CD14-positive monocyte (primary cell): ENCODE measurements around the gene RAB28. TPM values are rescaled to one million over a fixed set of nuclear protein-coding genes. Genes with fewer than 3 reads are reported as not detected.

Source experiments
- DNase-seq, 3 donors: peaks; one replicate each; pipeline ENCODE4 v3.0.0-alpha.2; 2011 to 2022
- H2AFZ ChIP-seq: 2 replicates; pipeline ENCODE4 v1.6.0; 2012; ENCODE audit warnings: mild to moderate bottlenecking, low read depth, low read length, inconsistent platforms; ENCODE audit not compliant: insufficient read depth, poor library complexity, severe bottlenecking
- H3K27ac ChIP-seq, 2 donors: 1 replicate in 1 of 2; 2 replicates in 1 of 2; pipeline ENCODE4 v1.5.1; 2012 to 2013; ENCODE audit warnings: low read length in 2 of 2, control low read depth in 1 of 2, inconsistent platforms in 1 of 2, low read depth in 1 of 2, mild to moderate bottlenecking in 1 of 2
- H3K27me3 ChIP-seq, 2 donors: one replicate each; pipeline versions ENCODE4 v1.6.0 to v1.6.1; 2011 to 2013; ENCODE audit warnings: low read length in 2 of 2; ENCODE audit not compliant: control insufficient read depth in 2 of 2, insufficient read depth in 2 of 2
- H3K36me3 ChIP-seq, 2 donors: replicated peaks in 1 of 2; 1 replicate in 1 of 2; 2 replicates in 1 of 2; pipeline versions ENCODE4 v1.5.1 to v1.6.1; 2012 to 2013; ENCODE audit warnings: low read length in 2 of 2, control low read depth in 1 of 2, inconsistent platforms in 1 of 2, mild to moderate bottlenecking in 1 of 2; ENCODE audit not compliant: insufficient read depth in 2 of 2, control insufficient read depth in 1 of 2
- H3K4me1 ChIP-seq, 2 donors: 1 replicate in 1 of 2; 2 replicates in 1 of 2; pipeline versions ENCODE4 v1.5.1 to v1.6.1; 2012 to 2013; ENCODE audit warnings: low read length in 2 of 2, control low read depth in 1 of 2, inconsistent platforms in 1 of 2, mild to moderate bottlenecking in 1 of 2, moderate library complexity in 1 of 2; ENCODE audit not compliant: insufficient read depth in 2 of 2, control insufficient read depth in 1 of 2
- H3K4me2 ChIP-seq: replicated peaks from 2 replicates; pipeline ENCODE3; 2012; ENCODE audit warnings: low read length, moderate library complexity, mild to moderate bottlenecking; ENCODE audit not compliant: poor library complexity, severe bottlenecking; ENCODE audit errors: extremely low read depth
- H3K4me3 ChIP-seq, 3 experiments: fragments of 200-600 bp in 1 of 3; sonication (generic) in 1 of 3; replicated peaks in 1 of 3; 1 replicate in 2 of 3; 2 replicates in 1 of 3; pipeline ENCODE4 v1.5.1; 2011 to 2013; ENCODE audit warnings: low read length in 3 of 3, mild to moderate bottlenecking in 3 of 3, control low read depth in 2 of 3, low read depth in 2 of 3, inconsistent platforms in 1 of 3, moderate library complexity in 1 of 3
- H3K79me2 ChIP-seq: 2 replicates; pipeline ENCODE4 v1.6.0; 2012; ENCODE audit warnings: mild to moderate bottlenecking, control low read depth, inconsistent platforms, low read length, moderate library complexity; ENCODE audit not compliant: insufficient read depth
- H3K9ac ChIP-seq: 2 replicates; pipeline ENCODE4 v1.6.0; 2017; ENCODE audit warnings: low read length, mild to moderate bottlenecking; ENCODE audit not compliant: insufficient read depth, poor library complexity, severe bottlenecking
- H3K9me3 ChIP-seq, 2 donors: replicated peaks in 1 of 2; 1 replicate in 1 of 2; 2 replicates in 1 of 2; pipeline versions ENCODE4 v1.5.1 to v1.6.1; 2012 to 2013; ENCODE audit warnings: low read length in 2 of 2, control low read depth in 1 of 2; ENCODE audit not compliant: control insufficient read depth in 1 of 2, insufficient read depth in 1 of 2
- H4K20me1 ChIP-seq: 2 replicates; pipeline ENCODE4 v1.6.0; 2012; ENCODE audit warnings: mild to moderate bottlenecking, low read length, control low read depth, moderate library complexity; ENCODE audit not compliant: insufficient read depth
- H3K27ac Mint-ChIP-seq, 7 donors: one replicate each; pipeline ENCODE4 v1.8.0; 2020; ENCODE audit warnings: mild to moderate bottlenecking in 7 of 7, mixed read lengths in 7 of 7, moderate library complexity in 6 of 7, inconsistent platforms in 2 of 7
- H3K27me3 Mint-ChIP-seq, 3 donors: one replicate each; pipeline ENCODE4 v1.8.0; 2021 to 2022; ENCODE audit warnings: low read depth in 3 of 3, mild to moderate bottlenecking in 3 of 3, mixed read lengths in 3 of 3, moderate library complexity in 3 of 3, inconsistent platforms in 1 of 3
- H3K36me3 Mint-ChIP-seq, 2 donors: one replicate each; pipeline ENCODE4 v1.8.0; 2020; ENCODE audit warnings: mixed read lengths in 2 of 2, inconsistent platforms in 1 of 2, mild to moderate bottlenecking in 1 of 2
- H3K4me1 Mint-ChIP-seq: one replicate; pipeline ENCODE4 v1.8.0; 2020; ENCODE audit warnings: mild to moderate bottlenecking, mixed read lengths
- H3K4me3 Mint-ChIP-seq, 2 donors: one replicate each; pipeline ENCODE4 v1.8.0; 2020; ENCODE audit warnings: mild to moderate bottlenecking in 2 of 2, mixed read lengths in 2 of 2, moderate library complexity in 1 of 2
- H3K9me3 Mint-ChIP-seq, 7 donors: one replicate each; pipeline ENCODE4 v1.8.0; 2020 to 2022; ENCODE audit warnings: mixed read lengths in 7 of 7, mild to moderate bottlenecking in 6 of 7, moderate library complexity in 6 of 7, inconsistent platforms in 2 of 7
- CTCF ChIP-seq: fragments of 200-600 bp; IDR thresholded peaks from one replicate; pipeline ENCODE4 v1.8.0; 2022; ENCODE audit warnings: antibody characterized with exemption, mild to moderate bottlenecking
- WGBS: methylation state at CpG from one replicate; pipeline ENCODE4 v1.1.5; 2013; ENCODE audit warnings: missing lambda C conversion rate; ENCODE audit not compliant: insufficient coverage; 5-methylcytosine and 5-hydroxymethylcytosine counted together
- intact Hi-C, 2 donors: fragments of 100-400 bp; cut with micrococcal nuclease; formaldehyde crosslinking; loops; one replicate each; pipeline versions ENCODE4 v1.15.0 to v1.15.1; 2023
- polyA plus RNA-seq, 3 donors: library from polyadenylated mRNA; depleted of rRNA in 1 of 3; unstranded in 2 of 3; stranded (reverse) in 1 of 3; fragments of 300-500 nt in 2 of 3; fragments of >200 nt in 1 of 3; fragmentation: Illumina TruSeq in 2 of 3; gene quantifications; 1 replicate in 2 of 3; 2 replicates in 1 of 3; pipeline ENCODE4 v1.2.3, GENCODE V29; 2012 to 2021

RAB28 gene
- polyA plus RNA-seq, 3 donors: 7.6 to 18.0 (median 17.8) TPM

DNA sequence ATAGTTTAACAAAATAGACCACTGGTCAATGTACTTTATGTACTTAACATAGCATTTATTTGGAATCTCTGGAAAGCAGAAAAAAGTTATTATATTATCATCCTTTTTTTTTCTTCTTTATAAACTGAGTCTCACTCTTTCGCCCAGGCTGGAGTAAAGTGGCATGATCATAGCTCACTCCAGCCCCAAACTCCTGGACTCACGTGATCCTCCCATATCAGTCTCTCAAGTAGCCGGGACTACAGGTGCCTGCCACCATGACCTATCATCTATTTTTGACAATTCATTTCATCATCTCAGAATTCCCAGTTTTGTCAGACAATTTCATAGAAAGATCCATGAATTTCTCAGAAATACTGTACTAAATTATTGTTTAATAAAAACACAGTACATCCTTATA lies 12.7 kb downstream of the RAB28 start:
- DNase-seq: no peak
- H3K4me3 ChIP-seq: no peak overlapping the region
- Mint-ChIP-seq H3K9me3 (no peaks in the 10 kb centered on the region), H3K27me3 (peaks cover 0 to 2% (median 0%) of the 10 kb centered on the region in 3 donors), H3K4me1 (no peaks in the 10 kb centered on the region), H3K36me3 (peaks cover 31 to 34% of the 10 kb centered on the region in 2 donors), H3K27ac (no peak overlapping the region), H3K4me3 (no peak overlapping the region)
- no peak for TF ChIP-seq CTCF
- no peak overlapping the region for H3K4me2 ChIP-seq
- WGBS: 100% methylated on average over 2 of the region's 3 CpGs
- no peak overlapping the region for H3K9ac ChIP-seq
- no peak overlapping the region for H3K27ac ChIP-seq
- H3K4me1 ChIP-seq: no peaks in the 10 kb centered on the region
- H3K79me2 ChIP-seq: no peaks in the 10 kb centered on the region
- intact Hi-C loops: no loop called here
- H3K9me3 ChIP-seq: no peaks in the 10 kb centered on the region
- H3K27me3 ChIP-seq: no peaks in the 10 kb centered on the region
- no peak overlapping the region for H2AFZ ChIP-seq
- peaks cover 5 to 15% of the 10 kb centered on the region in 2 donors for H3K36me3 ChIP-seq
- H4K20me1 ChIP-seq: no peaks in the 10 kb centered on the region

DNA sequence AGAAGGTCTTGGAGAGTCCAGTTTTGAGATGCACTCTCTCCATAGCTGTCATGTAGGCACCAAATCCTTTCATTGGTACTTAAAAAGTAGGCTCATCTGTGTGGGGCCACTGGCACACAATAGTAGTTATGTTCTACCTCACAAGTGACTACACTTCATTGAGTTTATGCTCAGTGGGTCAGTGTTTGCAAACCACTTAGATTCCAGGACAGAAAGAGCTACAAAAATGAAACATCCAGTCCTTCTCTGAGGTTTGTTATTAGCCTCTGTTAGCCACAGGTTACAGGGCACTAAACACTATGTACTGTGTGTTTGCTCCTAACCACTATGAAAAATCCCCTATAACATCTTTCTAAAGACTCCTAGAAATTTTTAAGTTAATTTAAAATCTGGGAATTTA lies 13.8 kb downstream of the RAB28 start:
- no peaks in the 10 kb centered on the region for H3K27me3 ChIP-seq
- Mint-ChIP-seq H3K36me3 (peaks cover 36 to 42% of the 10 kb centered on the region in 2 donors), H3K4me1 (no peaks in the 10 kb centered on the region), H3K9me3 (peaks cover 0 to 7% (median 0%) of the 10 kb centered on the region in 7 donors), H3K4me3 (no peak overlapping the region), H3K27ac (no peak overlapping the region), H3K27me3 (peaks cover 0 to 2% (median 0%) of the 10 kb centered on the region in 3 donors)
- no peaks in the 10 kb centered on the region for H4K20me1 ChIP-seq
- H2AFZ ChIP-seq: no peak overlapping the region
- H3K79me2 ChIP-seq: no peaks in the 10 kb centered on the region
- no peak overlapping the region for H3K4me3 ChIP-seq
- H3K9me3 ChIP-seq: no peaks in the 10 kb centered on the region
- H3K4me1 ChIP-seq: no peaks in the 10 kb centered on the region
- no peak overlapping the region for H3K27ac ChIP-seq
- no peak for DNase-seq
- H3K4me2 ChIP-seq: no peak overlapping the region
- no peak overlapping the region for H3K9ac ChIP-seq
- H3K36me3 ChIP-seq: peaks cover 5 to 15% of the 10 kb centered on the region in 2 donors
- TF ChIP-seq CTCF: no peak
- intact Hi-C loops: no loop called here
